GM08714 (cell line): ENCODE results near the gene ZSCAN29.
"Not testable (repeated sequence)": the region's sequence is repeated elsewhere in the genome, so short reads cannot be mapped to it uniquely, and the experiment has no call there.

ENCODE experiments used
- H3K4me3 ChIP-seq: fragments of 200-500 bp; sonication (Bioruptor generic); 2 replicates; pipeline ENCODE4 v1.5.1; 2014; ENCODE audit warnings: mild to moderate bottlenecking, low read length, inconsistent platforms
- ZNF274 ChIP-seq: IDR thresholded peaks from 2 replicates; pipeline ENCODE4 v1.6.1; 2012; ENCODE audit warnings: mild to moderate bottlenecking, low read depth, low read length

The ZSCAN29 gene

GRCh38 chr15:43370975-43371974 is at the start of gene ZSCAN29, which contains the start of gene TUBGCP4:
Gene ZSCAN29 (minus strand): TSS chr15:43371043. CDS start chr15:43369913, 1,130 bp downstream.
Gene TUBGCP4 (plus strand): TSS chr15:43371101. CDS start chr15:43371355, 254 bp downstream.
- TF ChIP-seq ZNF274 = no peak
- H3K4me3 ChIP-seq = peak within 1 kb of the TSS; percentile 67

GRCh38 chr15:43420435-43420834 is 49.6 kb upstream of the ZSCAN29 start:
- TF ChIP-seq ZNF274 = no peak
- no peak overlapping the region for H3K4me3 ChIP-seq

GRCh38 chr15:43414196-43414595 is 43.4 kb upstream of the ZSCAN29 start:
- TF ChIP-seq ZNF274 = no peak
- H3K4me3 ChIP-seq = no peak overlapping the region

- TF ChIP-seq ZNF274 = no peak
- no peak overlapping the region for H3K4me3 ChIP-seq
Measured at GRCh38 chr15:43412096-43412495, 41.3 kb upstream of the ZSCAN29 start.

GRCh38 chr15:43410572-43411214 is 39.9 kb upstream of the ZSCAN29 start:
- TF ChIP-seq ZNF274 = no peak
- no peak overlapping the region for H3K4me3 ChIP-seq

- H3K4me3 ChIP-seq = no peak overlapping the region
- no peak for TF ChIP-seq ZNF274
Measured at GRCh38 chr15:43408789-43409188, 37.9 kb upstream of the ZSCAN29 start.

- no peak overlapping the region for H3K4me3 ChIP-seq
- no peak for TF ChIP-seq ZNF274
Measured at GRCh38 chr15:43406808-43407207, 36.0 kb upstream of the ZSCAN29 start.

- TF ChIP-seq ZNF274 = no peak
- H3K4me3 ChIP-seq = no peak overlapping the region
Measured at GRCh38 chr15:43406189-43406588, 35.3 kb upstream of the ZSCAN29 start.

- no peak overlapping the region for H3K4me3 ChIP-seq
Measured at GRCh38 chr15:43404130-43404529, 33.3 kb upstream of the ZSCAN29 start.

GRCh38 chr15:43403616-43404015 is 32.8 kb upstream of the ZSCAN29 start:
- TF ChIP-seq ZNF274 = no peak
- H3K4me3 ChIP-seq = no peak overlapping the region

More at GRCh38 chr15:43404130-43404529, 33.3 kb upstream of the ZSCAN29 start:
- TF ChIP-seq ZNF274 = no peak

GRCh38 chr15:43402255-43402654 is 31.4 kb upstream of the ZSCAN29 start:
- no peak for TF ChIP-seq ZNF274
- no peak overlapping the region for H3K4me3 ChIP-seq

GRCh38 chr15:43393592-43393991 is 22.7 kb upstream of the ZSCAN29 start:
- H3K4me3 ChIP-seq = not testable (repeated sequence)

GRCh38 chr15:43390723-43391122 is 19.9 kb upstream of the ZSCAN29 start:
- no peak overlapping the region for H3K4me3 ChIP-seq
- no peak for TF ChIP-seq ZNF274

GRCh38 chr15:43383070-43383469 is 12.2 kb upstream of the ZSCAN29 start:
- H3K4me3 ChIP-seq = no peak overlapping the region
- no peak for TF ChIP-seq ZNF274

- no peak for TF ChIP-seq ZNF274
Measured at GRCh38 chr15:43382310-43382709, 11.5 kb upstream of the ZSCAN29 start.

More at GRCh38 chr15:43382310-43382709, 11.5 kb upstream of the ZSCAN29 start:
- no peak overlapping the region for H3K4me3 ChIP-seq
